Left colon (tissue), 2 donors: ENCODE results near the gene SCAP. TPM values are rescaled to one million over a fixed set of nuclear protein-coding genes. Genes with fewer than 3 reads are reported as not detected.
"Not testable (repeated sequence)": the region's sequence is repeated elsewhere in the genome, so short reads cannot be mapped to it uniquely, and the experiment has no call there.

Experiments
- ATAC-seq: fragments of 200-7000 bp; cut with Tn5 transposase; one replicate; pipeline ENCODE4 v1.9.1; 2020; ENCODE audit warnings: mild to moderate bottlenecking, moderate library complexity
- DNase-seq, 2 donors: peaks; one replicate each; pipeline ENCODE4 v3.0.0-alpha.2; 2020
- intact Hi-C, 2 donors: fragments of 100-400 bp; cut with DNase I in 1 of 2; cut with micrococcal nuclease in 1 of 2; formaldehyde crosslinking; loops; one replicate each; pipeline versions ENCODE4 v1.11.2 to v1.14.0; 2022; cut with DNase I, micrococcal nuclease
- total RNA-seq, 2 donors: library from RNA; stranded (reverse); fragmentation: NEBNext Ultra II Directional; extraction: Animal tissue kit (Norgen Biotek cat#: 25700); gene quantifications; one replicate each; pipeline ENCODE4 v1.2.1, GENCODE V29; 2021
- donor health status: DM: no; HTN: no; CAD: no.
- donor health status: DM: yes; HTN: yes; CAD: no.

The SCAP gene
- total RNA-seq, 2 donors from 2014 or later = 118 to 123 TPM

DNA sequence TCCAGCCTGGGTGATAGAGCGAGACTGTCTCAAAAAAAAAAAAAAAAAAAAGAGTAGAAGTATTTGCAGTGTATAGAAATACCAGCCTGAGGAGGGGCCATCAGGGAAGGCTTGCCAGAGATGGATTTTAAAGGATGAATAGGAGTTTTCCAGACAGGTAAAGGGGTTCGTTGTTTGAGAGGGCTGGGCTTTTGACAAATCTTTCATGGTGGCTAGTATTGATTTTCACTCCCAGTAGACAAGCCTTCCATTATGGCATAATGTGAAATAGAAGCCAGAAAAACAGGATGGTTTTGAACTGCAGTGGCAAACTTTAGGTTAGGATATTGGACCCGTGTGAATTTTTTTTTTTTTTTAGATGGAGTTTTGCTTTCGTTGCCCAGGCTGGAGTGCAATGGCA lies 91.3 kb downstream of the SCAP start:
- intact Hi-C loops = no loop called here
- ATAC-seq = no peak
- DNase-seq = no peak

DNA sequence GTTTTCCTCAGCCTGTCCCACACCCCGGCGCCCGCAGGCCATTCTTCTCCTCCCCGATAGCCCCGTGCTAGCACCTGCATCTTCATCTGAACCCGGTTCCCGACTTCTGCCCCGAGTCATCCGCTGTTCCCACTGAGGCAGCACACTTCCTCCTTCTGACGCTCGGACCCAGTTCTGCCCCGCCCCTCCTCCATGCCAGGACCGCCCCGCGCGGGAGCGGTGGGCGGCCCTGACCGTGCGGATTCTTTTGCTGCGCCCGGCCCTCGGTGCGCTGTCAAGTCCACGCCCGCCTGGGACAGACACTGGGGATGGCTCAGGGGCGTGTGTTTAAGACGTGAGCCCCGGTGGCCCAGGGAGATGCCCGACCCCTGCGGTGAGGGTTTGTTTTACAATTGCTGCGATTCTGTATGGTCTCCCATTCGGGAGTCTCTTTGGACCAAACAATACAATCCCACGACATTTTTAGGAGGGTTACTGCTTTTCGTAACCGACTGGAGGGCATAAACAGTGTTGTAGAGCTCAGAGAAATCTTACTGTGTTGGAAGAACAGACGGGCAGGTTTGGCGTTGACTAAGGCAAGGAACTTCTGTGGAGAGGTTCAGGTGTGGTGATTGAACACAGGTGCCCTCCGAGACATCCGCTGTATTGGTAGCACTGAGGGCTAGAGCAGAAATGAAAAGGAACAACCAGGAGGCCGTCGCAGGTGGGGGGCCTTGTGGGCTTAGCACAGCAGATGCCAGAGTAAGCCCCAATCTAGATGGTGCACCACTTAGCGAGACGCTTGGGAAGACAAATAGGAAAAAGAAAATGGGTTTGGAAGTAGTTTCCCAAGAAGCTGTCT lies 94.2 kb downstream of the SCAP start:
- intact Hi-C loops = no loop called here
- peak; percentile 90 for DNase-seq
- ATAC-seq = peak; percentile 69

DNA sequence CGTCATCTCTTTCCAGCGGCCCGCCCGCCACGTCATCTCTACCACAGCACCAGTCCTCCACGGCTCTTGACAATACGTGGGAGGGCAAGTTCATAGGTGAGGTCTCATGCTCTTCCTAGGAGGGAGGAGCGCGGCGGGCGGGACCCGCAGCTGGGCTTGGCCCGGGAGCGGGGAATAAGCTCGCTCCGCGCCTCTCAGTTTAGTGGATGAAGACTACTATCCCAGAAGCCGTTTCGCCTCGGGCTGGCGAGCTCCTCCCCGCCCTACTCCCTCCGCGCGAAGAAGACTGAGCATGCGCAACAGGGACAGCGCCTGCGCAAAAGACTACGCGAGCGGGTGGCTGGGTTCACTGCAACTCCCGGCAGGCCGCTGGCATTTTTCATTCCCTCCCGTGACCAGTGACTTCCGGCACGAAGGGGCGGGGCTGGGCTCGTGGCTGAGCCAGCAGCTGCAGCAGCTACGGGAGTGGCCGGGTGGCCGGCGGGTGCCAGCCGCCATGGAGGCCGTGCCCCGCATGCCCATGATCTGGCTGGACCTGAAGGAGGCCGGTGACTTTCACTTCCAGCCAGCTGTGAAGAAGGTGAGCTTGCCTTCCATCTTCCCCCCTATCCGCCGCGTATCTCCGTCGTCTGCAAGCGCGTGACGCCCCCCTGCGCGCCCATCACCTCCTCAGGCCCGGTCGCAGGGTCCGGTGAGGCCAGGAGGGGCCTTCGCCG lies 95.0 kb downstream of the SCAP start, which contains the start of gene PTPN23:
TSS of gene PTPN23 (plus strand) at position 421 of the 716 bp plus-strand sequence. CDS start at position 497, 76 bp downstream.
- ATAC-seq (peak; percentile 83), DNase-seq (peak; percentile 98 to 99)
- intact Hi-C loops = no loop called here

DNA sequence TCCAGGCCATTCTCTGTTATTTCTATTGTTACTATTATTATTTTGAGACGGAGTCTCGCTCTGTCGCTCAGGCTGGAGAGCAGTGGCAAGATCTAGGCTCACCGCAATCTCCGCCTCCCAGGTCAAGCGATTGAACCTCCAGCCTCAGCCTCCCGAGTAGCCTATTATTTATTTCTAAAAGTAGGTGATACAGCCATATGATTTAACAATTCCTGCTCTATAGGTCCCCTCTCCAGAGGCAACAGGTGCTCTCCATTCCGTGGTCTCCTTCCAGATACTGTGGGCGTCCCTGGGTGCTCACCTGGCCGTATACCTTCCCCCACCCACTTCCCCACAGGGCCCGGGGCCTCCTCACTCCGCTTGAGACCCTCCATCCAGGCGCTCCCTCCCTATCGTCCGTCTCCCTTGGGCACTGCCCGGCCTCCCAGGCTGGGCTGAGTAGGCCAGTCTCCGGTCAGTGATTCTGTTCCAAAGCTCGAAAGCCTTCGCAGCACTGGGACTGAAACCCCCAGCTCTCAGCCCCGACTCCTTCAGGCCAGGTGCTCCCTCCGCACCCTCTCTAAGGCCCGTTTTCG lies 95.6 kb downstream of the SCAP start:
- DNase-seq = no peak
- ATAC-seq = peak; percentile 0
- intact Hi-C loops = no loop called here

DNA sequence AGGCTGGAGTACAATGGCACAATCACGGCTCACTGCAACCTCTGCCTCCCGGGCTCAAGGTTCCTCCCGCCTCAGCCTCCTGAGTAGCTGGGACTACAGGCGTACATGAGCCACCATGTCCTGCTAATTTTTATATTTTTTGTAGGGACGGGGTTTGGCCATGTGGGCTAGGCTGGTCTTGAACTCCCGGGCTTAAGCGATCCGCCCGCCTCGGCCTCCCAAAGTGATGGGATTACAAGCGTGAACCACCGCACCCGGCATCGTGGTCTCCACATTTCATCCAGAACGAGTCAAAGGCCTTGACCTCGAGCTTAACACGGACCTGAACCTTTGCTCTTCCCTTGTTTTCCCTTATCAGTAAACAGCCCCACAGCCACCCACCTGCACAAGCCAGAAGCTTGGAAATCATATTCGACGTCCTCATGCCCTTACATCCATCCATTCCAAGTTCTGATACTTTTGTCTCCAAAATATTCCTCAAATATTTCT lies 96.3 kb downstream of the SCAP start:
- DNase-seq (peak in 1 of 2 donors; percentile 29), ATAC-seq (no peak)
- intact Hi-C loops = no loop called here

DNA sequence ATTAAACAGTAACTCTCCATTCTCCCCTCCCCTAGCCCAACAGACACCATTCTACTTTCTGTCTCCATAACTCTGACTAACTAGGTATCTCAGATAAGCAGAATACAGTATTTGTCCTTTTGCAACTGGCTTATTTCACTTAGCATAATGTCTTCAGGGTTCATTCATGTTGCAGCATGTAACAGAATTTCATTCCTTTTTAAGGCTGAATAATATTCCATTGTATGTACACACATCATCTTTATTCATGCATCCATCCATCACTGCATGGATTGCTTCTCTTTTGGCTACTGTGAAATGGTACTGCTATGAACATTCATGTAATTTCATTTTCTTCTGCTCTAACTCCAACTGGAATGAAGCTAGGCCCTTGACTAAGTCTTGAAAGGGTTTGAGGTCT lies 96.9 kb downstream of the SCAP start:
- intact Hi-C loops = no loop called here
- DNase-seq (no peak), ATAC-seq (no peak)

DNA sequence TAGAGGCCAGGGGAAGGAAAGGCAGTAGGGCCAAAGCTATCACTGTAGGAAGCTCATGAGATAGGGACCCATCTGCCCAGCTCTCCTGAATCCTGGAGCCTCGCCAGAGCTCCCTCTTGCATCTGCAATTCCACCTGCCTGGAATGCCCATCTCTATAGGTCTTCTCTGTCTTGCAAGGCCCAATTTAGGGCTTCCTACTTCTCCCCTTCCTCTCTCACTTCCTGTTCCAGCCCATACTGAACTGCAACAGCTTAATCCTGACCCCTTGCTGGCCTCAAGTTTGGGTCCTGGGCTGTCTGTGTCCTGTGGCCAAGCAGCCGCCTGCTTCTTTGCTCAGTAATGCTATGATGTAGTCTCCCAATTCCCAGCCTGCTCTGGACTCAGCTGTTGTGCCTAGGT lies 98.6 kb downstream of the SCAP start:
- DNase-seq = no peak
- intact Hi-C loops = no loop called here
- no peak for ATAC-seq

DNA sequence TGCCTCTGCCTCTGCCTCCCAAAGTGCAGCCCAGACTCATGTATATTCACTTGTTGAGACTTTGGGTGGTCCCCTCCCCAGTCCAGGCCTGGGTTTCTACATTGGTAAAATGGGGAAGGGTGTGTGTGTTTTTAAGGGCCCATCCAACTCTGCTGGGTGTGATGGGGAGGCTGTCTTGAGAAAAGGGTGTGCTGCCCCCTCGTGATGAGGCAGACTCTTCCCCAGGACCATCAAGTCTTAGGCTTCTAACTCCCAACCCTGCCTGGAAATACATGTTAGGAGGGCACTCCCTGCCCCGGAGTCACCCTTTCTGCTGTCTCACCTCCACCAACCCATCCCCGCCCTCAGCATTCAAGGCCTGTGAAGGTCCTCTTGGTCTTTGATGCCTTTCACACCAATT lies 99.3 kb downstream of the SCAP start:
- no peak for DNase-seq

DNA sequence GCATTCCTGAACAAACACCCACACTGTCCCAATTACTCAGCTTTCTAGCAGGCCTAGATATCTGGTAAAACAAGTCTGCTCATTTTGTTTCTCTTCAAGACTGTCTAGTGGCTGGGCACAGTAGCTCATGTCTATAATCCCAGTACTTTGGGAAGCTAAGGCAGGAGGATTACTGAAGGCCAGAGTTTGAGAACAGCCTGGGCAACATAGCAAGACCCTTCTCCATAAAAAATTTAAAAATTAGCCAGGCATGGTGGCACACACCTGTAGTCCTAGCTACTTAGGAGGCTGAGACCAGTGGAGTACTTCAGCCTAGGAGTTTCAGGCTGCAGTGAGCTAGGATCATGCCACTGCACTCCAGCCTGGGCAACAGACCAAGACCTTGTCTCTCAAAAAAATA lies 101.2 kb downstream of the SCAP start:
- intact Hi-C loops = no loop called here

More for the DNA sequence above, 99.3 kb downstream of the SCAP start:
- intact Hi-C loops = no loop called here
- no peak for ATAC-seq

DNA sequence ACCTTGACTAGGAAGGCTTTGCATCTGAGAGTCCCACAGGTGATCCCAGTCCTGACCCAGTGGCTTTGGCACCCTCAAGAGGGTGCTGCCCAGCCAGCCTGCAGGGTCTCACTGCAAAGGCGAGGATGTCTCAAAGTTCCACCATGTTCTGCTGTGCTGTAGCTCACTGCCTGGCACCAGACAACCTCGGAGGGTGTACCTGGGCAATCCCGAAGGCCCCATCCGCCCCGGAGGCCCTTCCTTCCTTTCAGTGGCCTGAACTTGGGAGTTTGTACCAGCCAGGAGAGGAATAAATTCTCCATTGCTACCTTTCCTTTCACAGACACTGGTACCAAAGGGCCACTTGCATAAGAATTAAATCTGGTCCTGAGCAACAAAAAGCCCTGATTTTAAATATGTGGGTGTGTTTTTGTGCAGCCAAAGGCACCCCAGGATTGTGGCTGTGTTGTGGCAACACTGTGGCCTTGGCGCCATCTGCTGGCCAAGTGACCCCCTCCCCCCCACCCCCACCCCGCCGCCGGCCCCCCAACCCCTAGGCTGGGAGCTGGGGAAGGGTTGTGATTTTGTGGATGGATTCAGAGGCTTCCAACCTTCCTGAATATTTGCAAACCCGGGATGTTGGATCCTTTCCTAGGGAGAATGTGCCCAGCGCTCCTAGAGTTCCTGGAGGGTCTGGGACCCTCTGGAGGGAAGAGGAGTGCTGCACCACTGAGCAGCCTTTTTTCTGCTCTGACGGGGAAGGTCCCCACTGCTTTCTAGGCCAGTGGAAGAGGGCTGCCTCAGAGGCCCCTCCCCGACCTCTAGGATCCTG lies 104.6 kb downstream of the SCAP start:
- peak in 1 of 2 donors; percentile 45 for DNase-seq
- intact Hi-C loops = no loop called here
- ATAC-seq = peak; percentile 56

More for the DNA sequence above, 101.2 kb downstream of the SCAP start:
- ATAC-seq (no peak), DNase-seq (no peak)

DNA sequence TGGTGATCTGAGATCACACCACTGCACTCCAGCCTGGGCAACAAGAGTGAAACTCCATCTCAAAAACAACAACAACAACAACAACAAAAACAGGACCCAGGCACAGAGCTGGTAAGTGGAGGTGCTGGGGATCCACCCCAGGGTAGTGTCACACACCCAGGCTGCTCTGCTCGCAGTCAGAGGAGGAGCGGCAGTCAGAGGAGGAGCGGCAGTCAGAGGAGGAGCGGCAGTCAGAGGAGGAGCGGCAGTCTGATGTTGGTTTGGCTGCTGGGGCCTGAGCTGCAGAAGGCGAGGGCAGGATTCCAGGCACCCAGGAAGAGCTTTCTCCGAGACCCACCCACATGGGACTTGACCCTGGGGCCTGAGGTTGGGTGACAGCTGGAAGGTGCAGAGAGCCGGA lies 105.7 kb downstream of the SCAP start:
- intact Hi-C loops, DNase-seq, ATAC-seq: not testable (repeated sequence)

DNA sequence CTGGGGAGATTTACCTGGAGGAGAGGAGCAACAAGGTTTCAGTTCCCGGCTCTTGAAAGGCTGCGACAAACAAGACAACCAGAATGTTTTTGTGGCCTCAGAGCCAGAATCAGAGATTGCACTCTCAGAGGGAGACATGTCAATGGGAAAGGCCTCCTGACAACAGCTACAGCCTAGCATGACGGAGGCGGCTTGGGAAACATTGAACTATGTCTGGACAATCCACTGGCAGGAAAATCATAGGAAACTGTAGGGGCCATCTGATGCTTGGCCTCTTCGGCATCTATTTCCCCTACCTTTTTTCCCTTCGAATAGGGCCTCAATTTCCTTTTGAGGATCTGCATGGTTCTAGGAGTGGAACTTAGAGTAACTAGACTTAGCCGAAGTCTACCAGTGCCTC lies 108.1 kb downstream of the SCAP start:
- no peak for ATAC-seq
- intact Hi-C loops = no loop called here
- no peak for DNase-seq

DNA sequence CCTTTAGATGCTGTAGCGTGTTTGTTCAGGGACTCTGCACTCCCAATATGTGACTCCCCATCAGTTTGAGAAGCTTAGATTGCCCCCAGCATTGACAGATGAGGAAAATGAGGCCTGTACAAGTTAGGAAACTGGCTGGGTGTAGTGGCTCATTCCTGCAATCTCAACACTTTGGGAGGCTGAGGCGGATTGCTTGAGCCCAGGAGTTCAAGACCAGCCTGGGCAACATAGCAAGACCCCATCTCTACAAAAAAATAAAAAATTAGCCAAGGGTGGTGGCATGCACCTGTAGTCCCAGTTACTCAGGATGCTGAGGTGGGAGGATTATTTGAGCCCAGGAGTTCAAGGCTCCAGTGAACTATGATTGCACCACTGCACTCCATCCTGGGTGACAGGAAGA lies 108.9 kb downstream of the SCAP start:
- ATAC-seq = no peak

DNA sequence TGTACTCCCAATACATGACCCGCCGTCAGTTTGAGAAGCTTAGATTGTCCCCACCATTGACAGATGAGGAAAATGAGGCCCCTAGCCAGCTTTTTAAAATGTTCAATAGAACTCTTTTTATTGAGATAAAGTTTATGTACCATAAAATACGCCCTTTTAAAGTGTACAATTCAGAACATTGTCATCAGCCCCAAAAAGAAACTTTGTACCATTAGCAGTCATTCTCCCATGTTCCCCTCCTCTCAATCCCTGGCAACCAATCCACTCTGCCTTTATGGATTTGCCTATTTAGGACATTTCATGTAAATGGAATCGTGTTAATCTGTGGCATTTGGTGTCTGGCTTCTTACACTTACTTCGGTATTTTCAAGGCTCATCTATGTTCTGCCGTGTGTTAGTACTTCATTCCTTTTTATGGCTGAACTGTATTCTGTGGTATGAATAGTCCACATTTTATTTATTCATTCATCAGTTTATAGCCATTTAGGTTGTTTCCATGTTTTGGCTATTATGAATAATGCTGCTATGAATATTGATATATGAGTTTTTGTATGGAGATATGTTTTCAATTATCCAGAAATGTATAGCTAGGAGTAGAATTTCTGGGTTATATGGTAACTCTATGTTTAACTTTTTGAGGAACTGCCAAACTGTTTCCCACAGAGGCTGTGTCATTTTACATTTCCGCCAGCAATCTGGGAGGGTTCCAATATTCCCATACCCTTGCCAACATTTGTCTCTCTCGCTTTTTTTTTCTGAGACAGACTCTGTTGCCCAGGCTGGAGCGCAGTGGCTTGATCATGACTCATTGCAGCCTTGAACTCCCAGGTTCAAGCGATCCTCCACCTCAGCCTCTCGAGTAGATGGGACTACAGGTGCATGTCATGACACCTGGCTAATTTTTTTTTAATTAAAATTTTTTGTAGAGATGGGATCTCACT lies 110.3 kb downstream of the SCAP start:
- DNase-seq (no peak), ATAC-seq (peak; percentile 76)
- intact Hi-C loops = no loop called here

More for the DNA sequence above, 108.9 kb downstream of the SCAP start:
- intact Hi-C loops = no loop called here
- DNase-seq = no peak
